ENCODE results near the gene IMMP2L.

The IMMP2L gene

GRCh38 chr7:111180338-111180737 lies 382.0 kb downstream of the IMMP2L start:
- no peak for TF ChIP-seq SIN3A (IDR thresholded peaks at IDR 0.05; ENCODE audit: borderline replicate concordance, insufficient read depth, low read length)

GRCh38 chr7:111175908-111176441 lies 386.3 kb downstream of the IMMP2L start:
- no peak for TF ChIP-seq SIN3A (IDR thresholded peaks at IDR 0.05; ENCODE audit: borderline replicate concordance, insufficient read depth, low read length)
- TF ChIP-seq FOXP2 (optimal IDR thresholded peaks at IDR 0.05; ENCODE audit: borderline replicate concordance, extremely low read depth, extremely low read length, insufficient read depth): no peak
- TF ChIP-seq REST (IDR thresholded peaks at IDR 0.05; ENCODE audit: insufficient read depth in 1 of 2, low read depth in 2 of 2, low read length in 2 of 2): no peak
- TF ChIP-seq POLR2AphosphoS5 (IDR thresholded peaks at IDR 0.05; ENCODE audit: low read depth, low read length): no peak
- TF ChIP-seq TAF1 (IDR thresholded peaks at IDR 0.05; ENCODE audit: borderline replicate concordance, insufficient read depth, low read length): no peak

GRCh38 chr7:111174510-111174909 lies 387.8 kb downstream of the IMMP2L start:
- no peak for TF ChIP-seq FOXP2 (optimal IDR thresholded peaks at IDR 0.05; ENCODE audit: borderline replicate concordance, extremely low read depth, extremely low read length, insufficient read depth)
- no peak for TF ChIP-seq REST (IDR thresholded peaks at IDR 0.05; ENCODE audit: insufficient read depth in 1 of 2, low read depth in 2 of 2, low read length in 2 of 2)
- no peak for TF ChIP-seq POLR2AphosphoS5 (IDR thresholded peaks at IDR 0.05; ENCODE audit: low read depth, low read length)
- no peak for TF ChIP-seq TAF1 (IDR thresholded peaks at IDR 0.05; ENCODE audit: borderline replicate concordance, insufficient read depth, low read length)
- TF ChIP-seq SIN3A (IDR thresholded peaks at IDR 0.05; ENCODE audit: borderline replicate concordance, insufficient read depth, low read length): no peak

GRCh38 chr7:111173990-111174389 lies 388.3 kb downstream of the IMMP2L start:
- TF ChIP-seq SIN3A (IDR thresholded peaks at IDR 0.05; ENCODE audit: borderline replicate concordance, insufficient read depth, low read length) (no peak), FOXP2 (optimal IDR thresholded peaks at IDR 0.05; ENCODE audit: borderline replicate concordance, extremely low read depth, extremely low read length, insufficient read depth) (no peak), TAF1 (IDR thresholded peaks at IDR 0.05; ENCODE audit: borderline replicate concordance, insufficient read depth, low read length) (no peak), POLR2AphosphoS5 (IDR thresholded peaks at IDR 0.05; ENCODE audit: low read depth, low read length) (no peak), REST (IDR thresholded peaks at IDR 0.05; ENCODE audit: insufficient read depth in 1 of 2, low read depth in 2 of 2, low read length in 2 of 2) (no peak)

- TF ChIP-seq SIN3A (IDR thresholded peaks at IDR 0.05; ENCODE audit: borderline replicate concordance, insufficient read depth, low read length): no peak
- TF ChIP-seq TAF1 (IDR thresholded peaks at IDR 0.05; ENCODE audit: borderline replicate concordance, insufficient read depth, low read length): no peak
- no peak for TF ChIP-seq POLR2AphosphoS5 (IDR thresholded peaks at IDR 0.05; ENCODE audit: low read depth, low read length)
- no peak for TF ChIP-seq REST (IDR thresholded peaks at IDR 0.05; ENCODE audit: insufficient read depth in 1 of 2, low read depth in 2 of 2, low read length in 2 of 2)
- no peak for TF ChIP-seq FOXP2 (optimal IDR thresholded peaks at IDR 0.05; ENCODE audit: borderline replicate concordance, extremely low read depth, extremely low read length, insufficient read depth)
Measured at GRCh38 chr7:111173528-111173927, 388.8 kb downstream of the IMMP2L start.
